NCI-H510A treated with DMSO at 0.1 percent for 48 hours (cell line): Measurements from ENCODE around the gene VPS37C.
"Not testable (repeated sequence)": the region's sequence is repeated elsewhere in the genome, so short reads cannot be mapped to it uniquely, and the experiment has no call there.

Experiments used
- DNase-seq: peaks from one replicate; lab custom pipeline; 2025; lab: John Stamatoyannopoulos, UW

VPS37C gene

DNA sequence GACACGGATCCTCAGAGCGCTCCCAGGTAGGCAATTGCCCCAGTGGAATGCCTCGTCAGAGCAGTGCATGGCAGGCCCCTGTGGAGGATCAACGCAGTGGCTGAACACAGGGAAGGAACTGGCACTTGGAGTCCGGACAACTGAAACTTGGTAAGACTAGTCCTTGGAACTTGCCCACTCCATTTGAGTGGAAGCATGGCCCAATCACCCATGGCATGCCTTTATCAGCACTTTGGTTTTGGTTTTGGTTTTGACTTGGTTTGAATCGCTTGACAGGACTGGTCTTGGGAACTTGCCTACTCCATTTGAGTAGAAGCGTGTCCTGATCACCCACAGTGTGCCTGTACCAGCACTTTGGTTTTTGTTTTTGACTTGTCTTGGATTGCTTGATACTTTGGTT is 67.1 kb downstream of the VPS37C start:
- DNase-seq: not testable (repeated sequence)

DNA sequence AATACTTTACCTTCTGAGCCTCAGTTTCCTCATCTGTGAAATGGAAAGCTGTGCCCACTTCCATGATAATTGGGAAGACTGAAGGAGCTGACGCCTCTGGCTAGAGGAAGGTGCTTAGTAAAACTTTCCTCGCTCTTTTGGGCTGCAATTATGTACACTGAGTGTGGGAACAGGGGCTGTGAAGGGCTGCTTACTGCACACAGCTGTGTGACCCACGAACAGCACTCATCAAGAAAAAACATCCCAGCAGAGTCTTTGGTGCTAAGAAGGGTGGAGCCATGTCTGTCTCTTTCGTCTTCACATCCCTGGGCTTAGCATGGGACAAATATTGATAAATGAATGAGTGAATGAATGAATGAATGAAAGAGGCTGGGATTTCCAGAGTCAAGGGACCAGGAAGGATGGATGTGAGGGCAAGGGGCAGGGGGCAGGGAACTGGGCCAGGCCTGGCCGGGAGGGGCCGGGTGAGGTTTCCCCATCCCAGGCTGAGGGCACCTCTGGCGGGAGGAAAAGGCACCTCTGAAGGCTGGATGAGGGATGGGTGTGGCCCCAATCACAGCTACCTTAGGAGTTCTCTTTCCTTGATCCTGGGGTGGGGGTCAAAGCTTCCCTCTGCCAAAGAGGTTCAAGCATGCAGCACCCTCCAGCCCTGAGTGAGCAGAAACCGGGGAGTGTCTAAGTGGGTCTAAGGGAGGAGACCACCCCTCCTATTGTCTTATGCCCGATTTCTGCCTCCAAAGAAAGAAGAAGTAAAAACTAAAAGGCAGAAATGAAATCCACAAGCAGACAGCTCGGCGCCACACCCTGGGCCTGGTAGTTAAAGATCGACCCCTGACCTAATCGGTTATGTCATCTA is 68.1 kb downstream of the VPS37C start:
- no peak for DNase-seq

DNA sequence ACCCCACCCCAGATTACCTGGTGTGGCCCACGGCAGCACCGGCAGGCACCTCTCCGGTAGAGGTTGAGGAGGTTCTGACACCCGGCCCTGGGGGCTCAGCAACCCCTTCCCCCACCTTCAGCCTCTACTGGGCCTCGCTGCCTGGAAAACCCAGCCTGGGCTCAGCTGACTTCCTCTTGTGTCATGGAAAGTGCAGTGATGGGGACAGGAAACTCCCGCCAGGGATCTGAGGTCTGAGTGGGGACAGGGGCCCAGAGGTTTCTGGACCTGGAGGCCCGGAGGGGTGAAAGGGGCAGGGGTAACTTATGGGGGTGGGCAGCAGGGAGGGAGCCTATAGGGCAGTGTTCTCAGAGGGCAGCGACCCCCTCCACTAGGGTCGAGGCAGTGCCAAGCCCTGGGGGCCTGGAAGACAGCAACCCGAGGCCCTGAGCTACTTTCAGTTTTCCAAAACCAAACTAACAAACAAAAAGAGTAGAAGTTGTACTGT is 68.9 kb downstream of the VPS37C start:
- no peak for DNase-seq

DNA sequence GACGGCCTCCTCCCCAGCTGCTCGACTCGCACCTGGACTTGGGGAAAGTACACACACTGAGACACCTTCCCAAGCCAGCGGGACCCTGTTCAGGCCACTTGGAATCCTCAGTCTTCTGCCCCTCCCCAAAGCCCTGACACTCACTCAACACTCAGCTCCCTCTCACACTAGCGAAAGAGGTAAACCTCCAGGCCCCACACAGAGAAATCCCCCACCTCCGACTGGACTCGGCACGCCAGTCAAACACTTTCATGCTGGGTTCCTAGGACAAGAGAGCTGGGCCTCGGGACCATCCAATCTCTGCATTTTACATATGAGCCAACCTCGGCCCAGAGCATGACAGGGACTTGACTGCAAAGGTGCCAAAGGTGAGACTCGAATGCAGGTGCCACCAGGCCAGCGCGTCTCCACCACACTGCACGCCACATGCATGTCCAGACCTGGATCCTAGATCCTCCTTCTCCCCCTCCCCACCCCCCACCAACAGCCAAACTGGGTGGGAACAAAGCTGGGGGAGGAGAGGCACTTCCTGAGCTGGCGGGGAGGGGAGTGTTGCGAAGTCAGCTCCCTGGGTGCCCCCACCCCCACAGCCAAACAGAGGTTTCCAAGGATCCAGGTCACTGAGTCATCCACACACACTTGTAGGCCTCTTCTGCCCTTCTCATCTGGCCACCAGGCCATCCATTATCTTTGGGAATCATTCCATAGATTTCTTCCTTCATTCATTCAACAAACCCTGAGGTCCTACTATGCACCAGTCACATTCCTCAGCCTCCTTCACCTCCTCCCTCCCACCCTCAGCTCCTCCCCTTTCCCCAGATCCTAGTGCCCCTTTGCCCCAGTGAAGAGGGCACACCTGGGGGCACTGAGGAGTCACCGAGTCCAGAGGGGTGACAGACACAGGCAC is 69.6 kb downstream of the VPS37C start:
- no peak for DNase-seq

DNA sequence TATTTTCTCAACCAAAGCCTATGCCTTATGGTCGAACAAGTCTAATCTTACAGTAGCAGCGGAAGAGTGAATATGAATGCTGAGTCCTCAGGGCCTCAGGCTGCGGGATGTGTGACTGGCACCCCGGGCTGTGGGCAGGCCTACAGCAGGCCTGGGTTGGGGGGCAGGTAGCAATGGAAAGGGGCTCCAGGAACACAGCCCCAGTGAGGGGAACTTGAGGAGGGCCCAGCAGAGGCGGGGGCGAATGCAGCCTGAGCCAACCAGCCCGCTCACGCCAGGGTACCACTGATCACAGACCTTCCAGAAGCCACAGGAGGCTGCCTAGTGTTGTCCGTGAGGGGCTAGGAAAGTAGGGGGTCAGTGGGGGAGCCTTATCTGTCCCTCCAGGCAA is 70.2 kb downstream of the VPS37C start:
- no peak for DNase-seq

DNA sequence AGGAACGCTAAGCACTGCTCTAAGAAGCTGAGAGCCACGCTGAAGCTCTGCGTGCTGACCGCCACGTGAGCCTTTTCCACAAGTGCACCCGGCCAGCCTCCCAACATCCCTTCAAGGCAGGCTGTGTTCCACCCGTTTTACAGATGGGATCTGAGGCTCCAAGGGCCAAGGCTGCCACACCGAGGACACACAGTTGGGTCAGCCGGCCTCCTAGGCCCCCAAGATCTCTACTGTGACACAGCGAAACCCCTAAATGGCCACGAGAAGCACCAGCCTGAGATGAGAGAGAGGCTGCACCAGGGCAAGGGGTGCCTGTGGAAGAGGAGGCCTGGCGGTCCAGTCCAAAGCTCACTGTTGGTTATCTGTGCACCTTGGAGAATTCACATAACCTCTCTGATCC is 70.7 kb downstream of the VPS37C start:
- DNase-seq: no peak

DNA sequence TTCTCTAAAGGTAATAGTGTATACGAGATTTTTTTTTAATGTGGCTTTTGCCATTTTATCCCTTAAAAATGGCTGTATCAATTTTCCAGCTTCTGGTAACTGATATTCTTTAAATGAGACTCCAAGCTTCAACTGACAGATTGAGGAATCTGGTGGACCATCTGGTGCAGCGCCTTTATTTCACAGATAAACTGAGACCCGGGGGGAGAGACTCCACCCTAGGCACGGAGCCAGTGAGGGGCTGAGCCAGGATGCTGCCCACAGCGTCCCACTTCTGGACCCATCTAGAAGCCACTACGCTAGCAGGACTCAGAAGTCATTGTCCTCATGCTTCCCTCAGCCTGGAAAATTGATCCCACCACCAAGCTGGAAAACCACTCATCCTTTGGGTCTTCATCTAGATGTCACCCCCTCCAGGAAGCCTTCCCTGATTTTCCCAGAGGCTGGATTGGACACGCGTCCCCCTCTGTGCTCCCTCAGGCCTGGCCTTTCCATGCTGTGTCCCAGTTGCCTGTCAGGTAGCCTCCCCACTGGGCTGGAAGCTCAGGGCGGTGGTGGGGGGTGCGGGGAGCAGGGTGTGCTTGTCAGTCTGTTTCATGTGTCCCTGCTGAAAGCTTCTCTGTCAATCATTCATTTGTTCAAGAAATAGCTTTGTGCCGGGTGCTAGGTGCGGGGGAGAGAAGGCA is 71.3 kb downstream of the VPS37C start:
- DNase-seq: no peak

DNA sequence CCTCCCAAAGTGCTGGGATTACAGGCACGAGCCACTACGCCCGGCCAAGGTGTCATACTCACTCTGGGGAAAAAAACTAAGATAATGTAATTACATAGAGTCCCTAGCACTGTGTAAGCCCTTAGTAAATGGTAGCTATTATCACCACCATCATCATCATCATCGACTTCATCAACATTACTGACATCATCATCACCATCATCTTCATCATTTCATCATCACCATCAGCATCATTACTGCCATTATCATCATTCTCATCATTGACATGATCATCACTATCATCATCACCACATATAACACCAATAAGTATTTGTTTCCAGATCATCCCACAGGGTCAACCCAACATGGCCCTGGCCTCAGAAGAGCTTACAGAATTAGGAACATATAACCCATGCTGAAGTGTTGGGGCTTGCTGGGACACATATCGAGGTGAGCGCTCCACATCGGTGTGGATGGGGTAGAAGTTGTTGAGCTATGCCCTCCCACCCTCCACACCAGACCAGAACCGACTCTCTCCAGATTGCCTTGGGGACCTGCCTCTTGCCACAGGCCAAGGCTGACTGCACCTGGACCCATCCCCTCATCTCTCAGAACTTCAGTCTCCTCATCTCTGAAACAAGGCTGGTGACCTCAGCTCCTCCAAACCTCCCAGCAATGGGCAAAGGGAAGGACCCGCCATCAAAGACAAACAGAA is 73.7 kb downstream of the VPS37C start:
- DNase-seq: no peak

DNA sequence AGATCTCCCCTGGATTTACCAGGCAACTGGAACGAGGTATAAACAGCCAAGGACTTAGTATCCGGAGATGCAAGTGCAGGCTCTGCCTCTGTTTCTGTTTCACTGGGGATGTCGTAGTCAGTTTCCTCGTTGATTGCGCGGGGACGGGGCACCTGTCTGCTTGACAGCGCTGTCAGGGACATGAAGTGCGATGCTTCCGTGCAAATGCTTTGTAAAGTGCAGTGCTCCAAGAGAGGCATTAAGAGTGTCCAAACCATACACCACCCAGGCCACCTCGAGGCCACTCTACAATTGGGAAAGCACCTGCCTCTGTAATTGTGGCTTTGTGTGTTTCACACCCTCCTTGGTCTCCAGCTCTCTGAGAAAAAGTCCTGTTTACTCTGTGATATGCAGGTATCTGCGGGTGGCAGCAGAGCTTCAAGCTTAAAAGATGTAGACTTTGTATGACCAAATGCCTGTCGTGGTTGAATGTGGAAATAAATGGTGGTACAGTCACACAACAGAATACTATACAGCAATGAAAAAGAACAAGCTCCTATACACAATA is 77.6 kb downstream of the VPS37C start:
- no peak for DNase-seq

DNA sequence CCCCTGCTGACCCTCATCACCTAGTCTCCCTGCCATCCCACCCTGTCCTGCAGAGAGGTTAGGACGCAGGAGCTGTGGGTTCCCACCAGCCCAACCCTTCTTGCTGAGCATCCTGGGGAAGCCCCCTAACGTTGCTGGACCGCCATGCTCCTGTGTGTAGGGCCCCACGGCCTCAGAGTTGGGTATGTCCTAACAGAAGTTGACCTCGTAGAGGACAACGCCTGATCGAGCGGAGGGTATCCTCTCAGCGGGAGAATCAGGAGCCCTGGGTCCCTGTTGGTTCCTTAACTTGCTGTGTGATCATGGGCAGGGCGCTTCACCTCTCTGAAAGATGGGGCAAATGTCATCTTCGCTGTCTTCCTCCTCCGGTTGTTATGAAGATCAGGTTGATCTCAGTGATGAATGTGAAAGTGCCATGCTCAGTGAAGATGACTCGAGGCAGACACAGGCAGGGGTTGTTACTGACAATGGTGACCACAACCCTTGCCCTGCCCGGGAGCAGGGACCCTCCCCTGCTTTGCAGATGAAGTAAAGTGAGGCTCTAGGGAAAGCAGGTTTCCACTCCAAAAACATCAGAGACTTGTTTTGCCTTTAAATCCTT is 78.2 kb downstream of the VPS37C start:
- DNase-seq: no peak

DNA sequence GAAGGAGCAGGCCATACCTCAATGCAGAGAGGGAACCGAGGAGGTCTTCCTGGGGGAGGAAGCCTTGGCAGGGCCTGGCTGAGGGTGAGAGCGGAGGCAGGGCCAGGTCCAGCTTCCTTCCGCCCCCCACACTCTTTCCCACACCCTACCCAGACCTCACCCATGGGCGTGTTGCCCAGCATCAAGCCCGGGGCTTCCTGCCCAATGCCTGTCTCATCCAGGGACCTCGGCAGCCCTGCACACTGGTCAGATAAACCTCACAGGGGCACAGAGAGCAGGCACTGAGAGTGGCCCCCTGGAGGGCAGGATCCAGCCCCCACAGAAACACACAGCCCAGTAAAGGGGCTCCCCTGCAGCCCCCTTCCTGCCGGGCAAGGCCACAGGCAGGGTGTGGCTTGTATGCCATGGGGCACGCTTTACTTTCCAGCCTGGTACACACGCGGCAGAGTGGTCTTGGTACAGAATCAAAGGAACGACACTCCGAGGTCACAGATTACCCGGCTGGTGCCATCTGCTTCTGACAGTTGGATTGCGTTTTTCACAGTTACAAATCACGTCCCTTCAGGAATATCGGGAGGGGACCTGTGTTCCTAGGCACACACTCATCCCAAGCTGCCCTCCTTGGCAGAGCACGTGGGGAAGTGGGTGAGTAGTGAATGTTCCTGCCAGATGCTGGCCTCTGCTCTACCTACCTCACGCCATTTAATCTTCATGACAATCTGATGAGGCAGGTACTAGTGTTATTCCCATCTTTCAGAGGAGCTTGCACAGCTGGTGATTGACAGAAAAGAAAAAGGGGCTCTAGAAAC is 79.0 kb downstream of the VPS37C start:
- DNase-seq: no peak

DNA sequence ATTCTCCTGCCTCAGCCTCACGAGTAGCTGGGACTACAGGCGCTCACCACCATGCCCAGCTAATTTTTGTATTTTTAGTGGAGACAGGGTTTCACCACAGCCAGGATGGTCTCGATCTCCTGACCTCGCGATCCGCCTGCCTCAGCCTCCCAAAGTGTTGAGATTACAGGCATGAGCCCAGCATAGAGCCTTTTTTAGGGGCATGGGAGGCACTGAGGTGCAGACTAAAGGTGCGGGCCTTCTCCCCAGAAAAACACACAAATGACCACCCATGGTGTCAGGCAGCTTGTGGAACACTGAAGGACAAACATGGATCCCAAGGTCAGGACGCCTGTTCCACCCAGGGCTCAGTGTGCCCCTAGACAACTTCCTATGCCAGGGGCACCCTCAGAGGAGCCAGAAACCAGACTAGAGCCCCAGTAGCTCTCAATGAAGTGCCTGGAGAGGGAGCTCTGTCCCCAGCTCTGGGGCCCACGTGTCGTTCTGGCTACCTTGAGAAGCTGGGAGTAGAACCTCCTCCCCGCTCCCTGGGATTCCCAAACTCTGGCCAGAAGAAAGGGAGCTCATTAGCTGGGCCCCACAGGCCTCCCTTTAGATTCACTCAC is 80.1 kb downstream of the VPS37C start:
- no peak for DNase-seq

DNA sequence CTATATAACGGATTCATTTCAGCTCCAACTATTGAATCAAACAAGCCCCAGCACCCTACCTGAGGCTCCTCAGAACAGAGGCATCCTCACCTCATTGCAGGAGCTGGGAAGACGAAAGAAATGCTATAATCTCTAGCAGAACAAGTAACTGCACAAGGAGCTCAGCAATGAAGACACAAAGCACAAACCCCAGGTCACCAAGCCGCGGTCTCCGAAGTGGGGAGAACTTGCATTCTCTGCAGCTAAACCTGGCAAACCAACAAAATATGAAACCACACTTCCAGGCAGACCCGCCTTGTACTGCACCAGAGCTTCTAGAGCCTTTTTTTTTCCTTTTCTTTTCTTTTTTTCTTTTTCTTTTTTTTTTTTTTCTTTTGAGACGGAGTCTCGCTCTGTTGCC is 80.7 kb downstream of the VPS37C start:
- no peak for DNase-seq
